Smooth muscle cell (in vitro differentiated cells): ENCODE measurements around the gene SPATA13. TPM values are rescaled to one million over a fixed set of nuclear protein-coding genes. Genes with fewer than 3 reads are reported as not detected.

Experiments
- DNase-seq: peaks from one replicate; lab custom pipeline; 2025; ENCODE audit not compliant: unreplicated experiment; lab: John Stamatoyannopoulos, UW
- H2AFZ ChIP-seq: fragments of 200-600 bp; sonication (generic); 2 replicates; pipeline ENCODE4 v1.6.0; 2016; ENCODE audit warnings: antibody characterized with exemption, low read depth, mild to moderate bottlenecking
- H3F3A ChIP-seq: fragments of 200-600 bp; sonication (generic); 2 replicates; pipeline ENCODE4 v1.6.0; 2017; ENCODE audit warnings: antibody characterized with exemption, low read depth
- H3K27ac ChIP-seq: fragments of 200-600 bp; sonication (generic); 2 replicates; pipeline ENCODE4 v1.5.1; 2016; ENCODE audit warnings: low read depth, mild to moderate bottlenecking
- H3K27me3 ChIP-seq: fragments of 200-600 bp; sonication (generic); 2 replicates; pipeline ENCODE4 v1.6.1; 2016; ENCODE audit warnings: low read depth, mild to moderate bottlenecking
- H3K36me3 ChIP-seq: fragments of 200-600 bp; sonication (generic); 2 replicates; pipeline ENCODE4 v1.5.1; 2016; ENCODE audit warnings: low read depth
- H3K4me1 ChIP-seq: fragments of 200-600 bp; sonication (generic); 2 replicates; pipeline ENCODE4 v1.5.1; 2016; ENCODE audit warnings: low read depth
- H3K4me2 ChIP-seq: fragments of 200-600 bp; sonication (generic); 2 replicates; pipeline ENCODE4 v1.6.0; 2016; ENCODE audit warnings: mild to moderate bottlenecking
- H3K4me3 ChIP-seq: fragments of 200-600 bp; sonication (generic); 2 replicates; pipeline ENCODE4 v1.5.1; 2016; ENCODE audit warnings: mild to moderate bottlenecking
- H3K79me2 ChIP-seq: fragments of 200-600 bp; sonication (generic); 2 replicates; pipeline ENCODE4 v1.6.0; 2016; ENCODE audit warnings: low read depth, mild to moderate bottlenecking
- H3K9ac ChIP-seq: fragments of 200-600 bp; sonication (generic); 2 replicates; pipeline ENCODE4 v1.6.0; 2016; ENCODE audit warnings: low read depth
- H3K9me3 ChIP-seq: fragments of 200-600 bp; sonication (generic); replicated peaks from 2 replicates; pipeline ENCODE4 v1.5.1; 2016; ENCODE audit warnings: low read depth
- H4K20me1 ChIP-seq: fragments of 200-600 bp; sonication (generic); 2 replicates; pipeline ENCODE4 v1.6.0; 2016; ENCODE audit warnings: low read depth
- WGBS: methylation state at CpG from one replicate; pipeline ENCODE4 v1.1.7; 2016; ENCODE audit warnings: low lambda C conversion rate; 5-methylcytosine and 5-hydroxymethylcytosine counted together
- polyA plus RNA-seq: library from polyadenylated mRNA; unstranded; fragments of >200 nt; fragmentation: Nextera tagmentation; extraction: Ambion mirVana; gene quantifications from 2 replicates; pipeline ENCODE4 v1.2.1, GENCODE V29; 2016
- total RNA-seq: library from RNA; depleted of rRNA; stranded (reverse); fragments of >200 nt; gene quantifications from 2 replicates; pipeline ENCODE4 v1.2.3, GENCODE V29; 2014
- TF ChIP-seq, protein P1 (sequence below): fragments of 200-600 bp; sonication (generic); IDR thresholded peaks from 2 replicates; pipeline ENCODE4 v1.5.1; 2017; ENCODE audit warnings: borderline replicate concordance, mild to moderate bottlenecking, antibody characterized with exemption; ENCODE audit not compliant: insufficient read depth, poor library complexity, severe bottlenecking

SPATA13 gene
- total RNA-seq (14.6 and 16.6 TPM in 2 replicates), polyA plus RNA-seq (3.8 and 7.1 TPM in 2 replicates)

- H3K4me3 ChIP-seq = peak within 1 kb of the TSS; percentile 66
- H3K9me3 ChIP-seq = no peaks in the 10 kb centered on the region
- H3K36me3 ChIP-seq = no peaks in the 10 kb centered on the region
- WGBS = 1% methylated on average over 38 of the region's 50 CpGs
- TF ChIP-seq, protein P1, sequence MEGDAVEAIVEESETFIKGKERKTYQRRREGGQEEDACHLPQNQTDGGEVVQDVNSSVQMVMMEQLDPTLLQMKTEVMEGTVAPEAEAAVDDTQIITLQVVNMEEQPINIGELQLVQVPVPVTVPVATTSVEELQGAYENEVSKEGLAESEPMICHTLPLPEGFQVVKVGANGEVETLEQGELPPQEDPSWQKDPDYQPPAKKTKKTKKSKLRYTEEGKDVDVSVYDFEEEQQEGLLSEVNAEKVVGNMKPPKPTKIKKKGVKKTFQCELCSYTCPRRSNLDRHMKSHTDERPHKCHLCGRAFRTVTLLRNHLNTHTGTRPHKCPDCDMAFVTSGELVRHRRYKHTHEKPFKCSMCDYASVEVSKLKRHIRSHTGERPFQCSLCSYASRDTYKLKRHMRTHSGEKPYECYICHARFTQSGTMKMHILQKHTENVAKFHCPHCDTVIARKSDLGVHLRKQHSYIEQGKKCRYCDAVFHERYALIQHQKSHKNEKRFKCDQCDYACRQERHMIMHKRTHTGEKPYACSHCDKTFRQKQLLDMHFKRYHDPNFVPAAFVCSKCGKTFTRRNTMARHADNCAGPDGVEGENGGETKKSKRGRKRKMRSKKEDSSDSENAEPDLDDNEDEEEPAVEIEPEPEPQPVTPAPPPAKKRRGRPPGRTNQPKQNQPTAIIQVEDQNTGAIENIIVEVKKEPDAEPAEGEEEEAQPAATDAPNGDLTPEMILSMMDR = no peak
- no peaks in the 10 kb centered on the region for H3F3A ChIP-seq
- H3K27ac ChIP-seq = peak within 1 kb of the TSS; percentile 1
- no peaks in the 10 kb centered on the region for H3K79me2 ChIP-seq
- peaks cover 10% of the 10 kb centered on the region for H3K4me1 ChIP-seq
- H2AFZ ChIP-seq = peak within 1 kb of the TSS; percentile 65
- H3K9ac ChIP-seq = peak within 1 kb of the TSS; percentile 53
- peak within 1 kb of the TSS; percentile 91 for H3K4me2 ChIP-seq
- peaks cover 9% of the 10 kb centered on the region for H4K20me1 ChIP-seq
- H3K27me3 ChIP-seq = peaks cover 23% of the 10 kb centered on the region
- DNase-seq = peak; percentile 85
Observed at GRCh38 chr13:24160458-24161009, at the start of gene SPATA13. SPATA13 (plus strand) TSS chr13:24160720; CDS start chr13:24222930, 62,210 bp downstream.

DNA sequence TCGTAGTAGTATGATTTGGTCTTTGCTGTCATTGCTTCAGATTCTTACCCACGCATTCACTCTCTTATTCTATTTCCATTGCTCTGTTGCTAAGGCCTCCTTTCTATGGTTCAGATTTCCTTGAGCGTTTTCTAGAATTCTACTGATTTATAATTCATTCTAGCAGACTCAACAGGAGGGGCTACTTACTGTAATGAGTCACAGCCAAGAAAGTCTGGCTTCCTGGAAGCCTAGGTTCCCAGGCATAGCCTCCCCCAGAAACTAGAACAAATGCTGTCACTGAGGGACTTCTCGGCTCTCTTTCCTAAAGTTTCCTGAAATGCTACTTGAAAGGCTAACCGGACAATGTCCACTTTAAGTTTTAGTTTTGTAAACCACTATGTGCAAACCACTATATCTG, 47.7 kb upstream of the SPATA13 start:
- H3K9me3 ChIP-seq = no peaks in the 10 kb centered on the region
- no peaks in the 10 kb centered on the region for H3K79me2 ChIP-seq
- no peak overlapping the region for H3K9ac ChIP-seq
- H3K27me3 ChIP-seq = no peaks in the 10 kb centered on the region
- no peak overlapping the region for H2AFZ ChIP-seq
- no peak for DNase-seq
- no peak overlapping the region for H3K4me3 ChIP-seq
- H3K4me1 ChIP-seq = no peaks in the 10 kb centered on the region
- no peaks in the 10 kb centered on the region for H4K20me1 ChIP-seq
- 66% methylated on average over 5 of the region's 5 CpGs for WGBS
- TF ChIP-seq, protein P1 = no peak
- H3K4me2 ChIP-seq = peak overlapping the region; percentile 10
- H3K36me3 ChIP-seq = no peaks in the 10 kb centered on the region
- peaks cover 1% of the 10 kb centered on the region for H3F3A ChIP-seq
- peak overlapping the region; percentile 26 for H3K27ac ChIP-seq

- DNase-seq = no peak
- no peak overlapping the region for H3K4me3 ChIP-seq
- no peak overlapping the region for H3K27ac ChIP-seq
- no peak overlapping the region for H3K4me2 ChIP-seq
- H4K20me1 ChIP-seq = no peaks in the 10 kb centered on the region
- TF ChIP-seq, protein P1 = no peak
- WGBS = 94% methylated on average over 6 of the region's 6 CpGs
- H3K79me2 ChIP-seq = no peaks in the 10 kb centered on the region
- no peaks in the 10 kb centered on the region for H3K36me3 ChIP-seq
- peaks cover 12% of the 10 kb centered on the region for H3K4me1 ChIP-seq
- H2AFZ ChIP-seq = no peak overlapping the region
- no peaks in the 10 kb centered on the region for H3K9me3 ChIP-seq
- no peaks in the 10 kb centered on the region for H3K27me3 ChIP-seq
- no peaks in the 10 kb centered on the region for H3F3A ChIP-seq
- H3K9ac ChIP-seq = no peak overlapping the region
Observed at GRCh38 chr13:24115671-24116070, 44.8 kb upstream of the SPATA13 start.

DNA sequence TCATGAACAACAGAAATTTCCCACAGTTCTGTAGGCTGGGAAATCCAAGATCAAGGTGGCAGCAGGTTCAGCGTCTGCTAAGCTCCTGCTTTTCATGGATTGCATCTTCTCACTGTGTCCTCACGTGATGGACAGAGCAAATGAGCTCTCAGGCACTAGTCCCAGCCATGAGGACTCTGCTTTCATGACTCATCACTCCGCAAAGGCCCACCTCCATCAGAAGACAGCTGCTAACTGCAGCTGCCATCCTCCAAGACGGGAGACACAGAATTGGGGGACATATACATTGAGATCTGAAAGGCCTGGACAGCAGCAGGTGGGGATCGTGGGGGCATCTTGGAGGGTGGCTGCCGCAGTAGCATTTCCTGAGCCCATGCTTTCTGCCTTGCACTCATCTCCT, 44.4 kb upstream of the SPATA13 start:
- 91% methylated on average over 6 of the region's 6 CpGs for WGBS
- Histone ChIP-seq H4K20me1 (no peaks in the 10 kb centered on the region), H3K27me3 (no peaks in the 10 kb centered on the region), H3F3A (no peaks in the 10 kb centered on the region), H3K36me3 (no peaks in the 10 kb centered on the region), H3K9me3 (no peaks in the 10 kb centered on the region), H3K27ac (no peak overlapping the region), H3K4me3 (no peak overlapping the region), H3K4me1 (peaks cover 12% of the 10 kb centered on the region), H3K9ac (no peak overlapping the region), H2AFZ (no peak overlapping the region), H3K4me2 (no peak overlapping the region), H3K79me2 (no peaks in the 10 kb centered on the region)
- TF ChIP-seq, protein P1 = no peak
- DNase-seq = no peak
